ENCODE results near the gene WDR74.

Gene WDR74

GRCh38 chr11:62791501-62792201 is 47.7 kb downstream of the WDR74 start, which contains the start of gene TMEM223:
TSS of gene TMEM223 (minus strand) at chr11:62792006. CDS start at chr11:62791994, 12 bp downstream.
- DNase-seq = no peak

GRCh38 chr11:62789576-62789975 is 49.8 kb downstream of the WDR74 start:
- DNase-seq = no peak

GRCh38 chr11:62788991-62789390 is 50.4 kb downstream of the WDR74 start:
- DNase-seq = no peak

GRCh38 chr11:62787005-62787759 is 52.2 kb downstream of the WDR74 start, which contains the start of gene TMEM179B:
TSS of gene TMEM179B (plus strand) at chr11:62787402. CDS start at chr11:62787432, 30 bp downstream.
- peak; percentile 68 for DNase-seq

GRCh38 chr11:62786318-62787004 is 52.9 kb downstream of the WDR74 start:
- DNase-seq = peak; percentile 34
